ENCODE results near the gene SLC25A28.

GRCh38 chr10:99595770-99596465 lies 24.3 kb downstream of the SLC25A28 start:
- no peak for TF ChIP-seq CTCF (IDR thresholded peaks at IDR 0.05)
- no peak for TF ChIP-seq POLR2A (IDR thresholded peaks at IDR 0.05)
